WTC11 (cell line): Measurements from ENCODE around the gene GTF2A1L. TPM values are rescaled to one million over a fixed set of nuclear protein-coding genes. Genes with fewer than 3 reads are reported as not detected.
A peak's percentile ranks its signal among the peaks of the same experiment; 100 is the strongest.

Experiments
- ATAC-seq: fragments of 200-7000 bp; cut with Tn5 transposase; 2 replicates; pipeline ENCODE4 v1.10.0; 2021; ENCODE audit warnings: mild to moderate bottlenecking, moderate library complexity
- CTCF ChIA-PET: fragments of 300-600 bp; sonication (Branson Sonifier 250); formaldehyde crosslinking; loops from one replicate; lab custom pipeline; 2021; ENCODE audit warnings: antibody characterized with exemption; lab: Charles Lee
- POLR2A ChIA-PET: fragments of 350-600 bp; sonication (Branson Sonifier 250); formaldehyde crosslinking; loops from one replicate; lab custom pipeline; 2021; ENCODE audit warnings: antibody characterized with exemption; lab: Charles Lee
- DNase-seq: peaks from one replicate; pipeline ENCODE4 v3.0.0; 2021; ENCODE audit warnings: low spot score
- H3K27ac Mint-ChIP-seq: 2 replicates; pipeline ENCODE4 v1.8.0; 2021; ENCODE audit warnings: mixed read lengths
- H3K27me3 Mint-ChIP-seq: 2 replicates; pipeline ENCODE4 v1.8.0; 2021; ENCODE audit warnings: low read depth, mild to moderate bottlenecking, moderate library complexity, mixed read lengths
- H3K36me3 Mint-ChIP-seq: 2 replicates; pipeline ENCODE4 v1.8.0; 2021; ENCODE audit warnings: mixed read lengths
- H3K4me1 Mint-ChIP-seq: 2 replicates; pipeline ENCODE4 v1.8.0; 2022; ENCODE audit warnings: mixed read lengths
- H3K4me3 Mint-ChIP-seq: 2 replicates; pipeline ENCODE4 v1.8.0; 2021; ENCODE audit warnings: mild to moderate bottlenecking, moderate library complexity, mixed read lengths
- H3K9me3 Mint-ChIP-seq: 2 replicates; pipeline ENCODE4 v1.8.0; 2021; ENCODE audit warnings: mixed read lengths
- CREB1 ChIP-seq: sonication (generic); formaldehyde crosslinking; IDR thresholded peaks from 2 replicates; pipeline ENCODE4 v1.8.0; 2023; ENCODE audit warnings: mild to moderate bottlenecking, missing genetic modification reagents
- CREM ChIP-seq: sonication (generic); formaldehyde crosslinking; IDR thresholded peaks from 2 replicates; pipeline ENCODE4 v1.8.1; 2022; ENCODE audit warnings: mild to moderate bottlenecking, missing genetic modification reagents, moderate library complexity
- CTCF ChIP-seq: fragments of 200-600 bp; IDR thresholded peaks from 2 replicates; pipeline ENCODE4 v1.8.0; 2022; ENCODE audit warnings: antibody characterized with exemption
- ETV6 ChIP-seq: sonication (generic); formaldehyde crosslinking; IDR thresholded peaks from 2 replicates; pipeline ENCODE4 v1.8.1; 2022; ENCODE audit warnings: mild to moderate bottlenecking, missing genetic modification reagents
- GTF2I ChIP-seq: fragments of 250-450 bp; sonication (Bioruptor Pico); conservative IDR thresholded peaks from 2 replicates; pipeline ENCODE4 v1.4.0; 2021; ENCODE audit warnings: mild to moderate bottlenecking
- JUN ChIP-seq: sonication (generic); formaldehyde crosslinking; IDR thresholded peaks from 2 replicates; pipeline ENCODE4 v1.8.0; 2023; ENCODE audit warnings: mild to moderate bottlenecking, missing genetic modification reagents
- NFATC4 ChIP-seq: fragments of 250-450 bp; sonication (Bioruptor Pico); IDR thresholded peaks from 2 replicates; pipeline ENCODE4 v1.9.0; 2021; ENCODE audit warnings: mild to moderate bottlenecking
- NR2C2 ChIP-seq: sonication (generic); formaldehyde crosslinking; IDR thresholded peaks from 2 replicates; pipeline ENCODE4 v1.8.0; 2022; ENCODE audit warnings: mild to moderate bottlenecking, missing genetic modification reagents
- NR3C1 ChIP-seq: sonication (generic); formaldehyde crosslinking; conservative IDR thresholded peaks from 2 replicates; pipeline ENCODE4 v1.8.1; 2023; ENCODE audit warnings: low read depth, mild to moderate bottlenecking, missing genetic modification reagents
- PRRX2 ChIP-seq: fragments of 250-450 bp; sonication (Bioruptor Pico); IDR thresholded peaks from 2 replicates; pipeline ENCODE4 v1.8.0; 2021; ENCODE audit warnings: mild to moderate bottlenecking
- SMAD3 ChIP-seq: sonication (generic); formaldehyde crosslinking; IDR thresholded peaks from 2 replicates; pipeline ENCODE4 v1.8.0; 2022; ENCODE audit warnings: missing genetic modification reagents, mild to moderate bottlenecking, borderline replicate concordance
- SMAD4 ChIP-seq: sonication (generic); formaldehyde crosslinking; IDR thresholded peaks from 2 replicates; pipeline ENCODE4 v1.8.0; 2022; ENCODE audit warnings: mild to moderate bottlenecking, missing genetic modification reagents
- STAT6 ChIP-seq: sonication (generic); formaldehyde crosslinking; conservative IDR thresholded peaks from 2 replicates; pipeline ENCODE4 v1.8.1; 2023; ENCODE audit warnings: mild to moderate bottlenecking, low read depth, missing genetic modification reagents, moderate library complexity
- TEAD1 ChIP-seq: sonication (generic); formaldehyde crosslinking; IDR thresholded peaks from 2 replicates; pipeline ENCODE4 v1.8.0; 2022; ENCODE audit warnings: mild to moderate bottlenecking, missing genetic modification reagents
- TP53 ChIP-seq: sonication (generic); formaldehyde crosslinking; IDR thresholded peaks from 2 replicates; pipeline ENCODE4 v1.8.1; 2023; ENCODE audit warnings: mild to moderate bottlenecking, missing genetic modification reagents
- ZBTB43 ChIP-seq: sonication (generic); formaldehyde crosslinking; IDR thresholded peaks from 2 replicates; pipeline ENCODE4 v1.8.1; 2023; ENCODE audit warnings: mild to moderate bottlenecking, missing genetic modification reagents
- ZNF138 ChIP-seq: sonication (generic); formaldehyde crosslinking; conservative IDR thresholded peaks from 2 replicates; pipeline ENCODE4 v1.8.1; 2022; ENCODE audit warnings: mild to moderate bottlenecking, moderate library complexity, missing genetic modification reagents
- ZNF281 ChIP-seq: sonication (generic); formaldehyde crosslinking; IDR thresholded peaks from 2 replicates; pipeline ENCODE4 v1.8.0; 2023; ENCODE audit warnings: mild to moderate bottlenecking, missing genetic modification reagents
- ZNF671 ChIP-seq: fragments of 250-450 bp; sonication (Bioruptor Pico); IDR thresholded peaks from 2 replicates; pipeline ENCODE4 v1.8.0; 2021; ENCODE audit warnings: mild to moderate bottlenecking
- total RNA-seq: library from RNA; stranded (reverse); gene quantifications from 3 replicates; pipeline ENCODE4 v1.2.3, GENCODE V29; 2021
- TF ChIP-seq, protein P1 (sequence below): sonication (generic); formaldehyde crosslinking; conservative IDR thresholded peaks from 2 replicates; pipeline ENCODE4 v1.8.1; 2022; ENCODE audit warnings: mild to moderate bottlenecking, missing genetic modification reagents
- TF ChIP-seq, protein P2 (sequence below): sonication (generic); formaldehyde crosslinking; IDR thresholded peaks from 2 replicates; pipeline ENCODE4 v1.8.1; 2023; ENCODE audit warnings: mild to moderate bottlenecking, moderate library complexity, missing genetic modification reagents

Gene GTF2A1L
- total RNA-seq, 1 experiment from 2014 or later = not detected

DNA sequence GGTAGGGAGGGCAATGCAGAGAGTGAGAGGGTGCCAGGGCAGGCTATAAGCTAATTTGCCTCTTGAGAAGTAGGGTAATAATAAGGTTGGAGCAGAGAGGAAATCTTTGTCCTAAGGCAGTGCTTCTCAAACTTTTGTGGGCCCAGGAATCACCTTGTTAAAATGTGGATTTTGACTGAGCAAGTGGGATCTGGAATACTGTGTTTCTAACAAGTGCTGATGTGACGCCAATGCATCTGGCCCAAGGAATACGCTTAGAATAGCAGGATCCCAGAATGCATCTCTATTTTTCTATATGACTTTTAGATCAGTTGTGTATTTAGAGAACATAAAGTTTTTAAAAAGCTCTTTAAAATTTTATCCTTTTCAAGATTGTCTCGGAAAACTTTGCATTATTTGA lies 29.7 kb upstream of the GTF2A1L start (continued):
- TF ChIP-seq STAT6 (CRISPR knock-in tag) = no peak
- no peak for TF ChIP-seq ZNF281 (CRISPR knock-in tag)
- TF ChIP-seq TP53 (CRISPR knock-in tag) = no peak
- TF ChIP-seq CREB1 = no peak
- no peak for TF ChIP-seq PRRX2
- TF ChIP-seq ZNF671 (CRISPR knock-in tag) = no peak
- no peak for TF ChIP-seq ZNF138 (CRISPR knock-in tag)
- no peak for TF ChIP-seq TEAD1
- no peak for TF ChIP-seq SMAD4 (CRISPR knock-in tag)
- TF ChIP-seq SMAD3 (CRISPR knock-in tag) = no peak
- TF ChIP-seq, protein P1, sequence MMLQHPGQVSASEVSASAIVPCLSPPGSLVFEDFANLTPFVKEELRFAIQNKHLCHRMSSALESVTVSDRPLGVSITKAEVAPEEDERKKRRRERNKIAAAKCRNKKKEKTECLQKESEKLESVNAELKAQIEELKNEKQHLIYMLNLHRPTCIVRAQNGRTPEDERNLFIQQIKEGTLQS = no peak
- TF ChIP-seq CREM = no peak
- TF ChIP-seq ZBTB43 = no peak
- TF ChIP-seq, all 79 proteins: peak for 0

GRCh38 chr2:48588745-48589144 lies 28.9 kb upstream of the GTF2A1L start:
- DNase-seq = no peak
- Mint-ChIP-seq H3K4me1 (peaks cover 37% of the 10 kb centered on the region), H3K9me3 (no peaks in the 10 kb centered on the region), H3K27ac (no peak overlapping the region), H3K36me3 (peaks cover 8% of the 10 kb centered on the region; the same call in 1 of the 2 replicates), H3K27me3 (peaks cover 16% of the 10 kb centered on the region), H3K4me3 (no peak overlapping the region)
- POLR2A ChIA-PET = no interaction called here
- TF ChIP-seq NR3C1 (CRISPR knock-in tag) (no peak), TP53 (CRISPR knock-in tag) (0 out of 2 replicates have a peak, but pooled peaks have one; percentile 34), NR2C2 (CRISPR knock-in tag) (no peak), ETV6 (CRISPR knock-in tag) (peak; percentile 59; the same call in 1 of the 2 replicates), ZNF671 (CRISPR knock-in tag) (0 out of 2 replicates have a peak, but pooled peaks have one; percentile 40)
- ATAC-seq = no peak
- CTCF ChIA-PET = interaction anchor here (0.5 to 2.7 kb wide), 33 partner anchors 12 to 482 kb away, joined by 3 to 19 read pairs (median 4); no protein-coding TSS in a partner anchor

GRCh38 chr2:48589170-48589767 lies 28.4 kb upstream of the GTF2A1L start:
- Mint-ChIP-seq H3K4me1 (peaks cover 37% of the 10 kb centered on the region), H3K27me3 (peaks cover 16% of the 10 kb centered on the region), H3K9me3 (no peaks in the 10 kb centered on the region), H3K4me3 (no peak overlapping the region), H3K36me3 (peaks cover 8% of the 10 kb centered on the region; the same call in 1 of the 2 replicates), H3K27ac (no peak overlapping the region)
- TF ChIP-seq JUN (CRISPR knock-in tag) (no peak), GTF2I (CRISPR knock-in tag) (no peak), CTCF (peak; percentile 82), TEAD1 (0 out of 2 replicates have a peak, but pooled peaks have one; percentile 18), NFATC4 (0 out of 2 replicates have a peak, but pooled peaks have one; percentile 27)
- TF ChIP-seq, protein P2, sequence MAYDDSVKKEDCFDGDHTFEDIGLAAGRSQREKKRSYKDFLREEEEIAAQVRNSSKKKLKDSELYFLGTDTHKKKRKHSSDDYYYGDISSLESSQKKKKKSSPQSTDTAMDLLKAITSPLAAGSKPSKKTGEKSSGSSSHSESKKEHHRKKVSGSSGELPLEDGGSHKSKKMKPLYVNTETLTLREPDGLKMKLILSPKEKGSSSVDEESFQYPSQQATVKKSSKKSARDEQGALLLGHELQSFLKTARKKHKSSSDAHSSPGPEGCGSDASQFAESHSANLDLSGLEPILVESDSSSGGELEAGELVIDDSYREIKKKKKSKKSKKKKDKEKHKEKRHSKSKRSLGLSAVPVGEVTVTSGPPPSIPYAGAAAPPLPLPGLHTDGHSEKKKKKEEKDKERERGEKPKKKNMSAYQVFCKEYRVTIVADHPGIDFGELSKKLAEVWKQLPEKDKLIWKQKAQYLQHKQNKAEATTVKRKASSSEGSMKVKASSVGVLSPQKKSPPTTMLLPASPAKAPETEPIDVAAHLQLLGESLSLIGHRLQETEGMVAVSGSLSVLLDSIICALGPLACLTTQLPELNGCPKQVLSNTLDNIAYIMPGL = no peak
- ATAC-seq (no peak), DNase-seq (peak; percentile 59)
- ChIA-PET CTCF (interaction anchor here (0.6 to 2.7 kb wide), 22 partner anchors 11 to 342 kb away, joined by 3 to 19 read pairs (median 6); no protein-coding TSS in a partner anchor), POLR2A (no interaction called here)
